A549 (cell line): ENCODE results near the gene COMMD9.

Source experiments
- BHLHE40 ChIP-seq: IDR thresholded peaks from 2 replicates; pipeline ENCODE4 v1.6.1; 2012; ENCODE audit warnings: low read depth, low read length, inconsistent platforms
- CEBPB ChIP-seq, 2 experiments: fragments of >200 bp in 1 of 2; sonication (Bioruptor Twin) in 1 of 2; formaldehyde crosslinking in 1 of 2; IDR thresholded peaks; 2 replicates each; pipeline ENCODE4 v1.6.1; 2012 to 2016
- HDAC2 ChIP-seq: fragments of 200-600 bp; sonication (generic); IDR thresholded peaks from 2 replicates; pipeline ENCODE4 v1.6.1; 2016
- JUNB ChIP-seq: fragments of >200 bp; sonication (Bioruptor Twin); formaldehyde crosslinking; IDR thresholded peaks from 2 replicates; pipeline ENCODE4 v1.6.1; 2016
- POLR2A ChIP-seq: IDR thresholded peaks from 2 replicates; pipeline ENCODE4 v1.6.1; 2012; ENCODE audit warnings: mild to moderate bottlenecking, low read length
- RAD21 ChIP-seq, 2 experiments: fragments of >200 bp in 1 of 2; sonication (Bioruptor Twin) in 1 of 2; formaldehyde crosslinking in 1 of 2; IDR thresholded peaks in 1 of 2; conservative IDR thresholded peaks in 1 of 2; 2 replicates in 1 of 2; 3 replicates in 1 of 2; pipeline ENCODE4 v1.6.1; 2012 to 2018; ENCODE audit warnings: inconsistent platforms in 1 of 2
- RFX5 ChIP-seq: fragments of 450-650 bp; IDR thresholded peaks from 2 replicates; pipeline ENCODE4 v1.7.1; 2014; ENCODE audit warnings: antibody characterized with exemption, mild to moderate bottlenecking, moderate library complexity
- ZFP36 ChIP-seq: fragments of 450-650 bp; IDR thresholded peaks from 2 replicates; pipeline ENCODE4 v1.6.1; 2014; ENCODE audit warnings: borderline replicate concordance; ENCODE audit not compliant: partially characterized antibody

DNA sequence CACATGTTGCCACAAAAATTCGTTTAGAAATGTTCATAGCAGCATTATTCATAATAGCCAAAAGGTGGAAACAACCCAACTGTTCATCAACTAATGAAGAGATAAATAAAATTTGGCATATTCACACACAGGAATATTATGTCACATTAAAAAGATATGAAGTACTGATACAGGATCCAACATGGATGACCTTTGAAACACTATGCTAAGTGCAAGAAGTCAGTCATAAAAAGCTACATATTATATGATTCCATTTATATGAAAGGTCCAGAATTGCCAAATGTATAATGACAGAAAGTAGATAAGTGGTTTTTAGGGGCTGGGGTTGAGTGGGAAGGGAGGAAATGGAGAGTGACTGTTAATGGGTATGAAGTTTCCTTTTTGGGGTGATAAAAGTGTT, 15.8 kb upstream of the COMMD9 start:
- TF ChIP-seq POLR2A (no peak), RFX5 (no peak), RAD21 (conservative IDR thresholded peaks at IDR 0.05 in 1 of 2, IDR thresholded peaks at IDR 0.05 in 1 of 2) (no peak), CEBPB (IDR thresholded peaks at IDR 0.05) (no peak), HDAC2 (no peak), ZFP36 (no peak), BHLHE40 (no peak), JUNB (no peak)
